GM12878 (cell line): Measurements from ENCODE around the gene PDZD2.

ENCODE experiments used
- BCL11A ChIP-seq: IDR thresholded peaks from 2 replicates; pipeline ENCODE4 v1.6.1; 2011; ENCODE audit warnings: low read depth, low read length
- EZH2 ChIP-seq: IDR thresholded peaks from 2 replicates; pipeline ENCODE4 v1.6.1; 2012; ENCODE audit warnings: low read depth, mild to moderate bottlenecking, control low read depth, inconsistent platforms, low read length, borderline replicate concordance; ENCODE audit not compliant: control insufficient read depth
- HDAC2 ChIP-seq: fragments of 200-600 bp; sonication (generic); IDR thresholded peaks from 2 replicates; pipeline ENCODE4 v1.6.1; 2017
- KDM1A ChIP-seq: fragments of 200-600 bp; sonication (generic); IDR thresholded peaks from 2 replicates; pipeline ENCODE4 v1.6.1; 2016; ENCODE audit warnings: borderline replicate concordance
- MXI1 ChIP-seq: fragments of 150-350 bp; IDR thresholded peaks from 2 replicates; pipeline ENCODE4 v1.6.1; 2011; ENCODE audit warnings: low read depth, mild to moderate bottlenecking, inconsistent platforms, low read length, improper control_type of control experiment
- POLR2AphosphoS5 ChIP-seq: IDR thresholded peaks from 2 replicates; pipeline ENCODE4 v1.6.1; 2011; ENCODE audit warnings: mild to moderate bottlenecking, low read length, inconsistent platforms
- RFX5 ChIP-seq: IDR thresholded peaks from 2 replicates; pipeline ENCODE4 v1.6.1; 2011; ENCODE audit warnings: low read depth, low read length, improper control_type of control experiment
- SREBF2 ChIP-seq: IDR thresholded peaks from 2 replicates; pipeline ENCODE4 v1.6.1; 2012; ENCODE audit warnings: mild to moderate bottlenecking, low read length
- TAF1 ChIP-seq: IDR thresholded peaks from 2 replicates; pipeline ENCODE4 v1.6.1; 2011; ENCODE audit warnings: mild to moderate bottlenecking, low read depth, low read length, borderline replicate concordance
- ZNF274 ChIP-seq: IDR thresholded peaks from one replicate; pipeline ENCODE4 v1.8.0; 2011; ENCODE audit not compliant: insufficient read length, insufficient read depth
- TF ChIP-seq, protein P1 (sequence below), 3 experiments: IDR thresholded peaks in 2 of 3; conservative IDR thresholded peaks in 1 of 3; 2 replicates each; pipeline ENCODE4 v1.5.1; 2011; ENCODE audit warnings: low read depth in 3 of 3, low read length in 3 of 3, mild to moderate bottlenecking in 3 of 3, control low read depth in 2 of 3, moderate library complexity in 2 of 3, inconsistent platforms in 1 of 3, mixed read lengths in 1 of 3; ENCODE audit not compliant: control insufficient read depth in 2 of 3, insufficient read depth in 1 of 3; ENCODE audit errors: extremely low read depth in 1 of 3
- TF ChIP-seq, protein P2 (sequence below): IDR thresholded peaks from 2 replicates; pipeline ENCODE4 v1.6.1; 2011; ENCODE audit warnings: low read depth, mild to moderate bottlenecking, low read length, moderate library complexity, borderline replicate concordance; ENCODE audit errors: extremely low read depth

DNA sequence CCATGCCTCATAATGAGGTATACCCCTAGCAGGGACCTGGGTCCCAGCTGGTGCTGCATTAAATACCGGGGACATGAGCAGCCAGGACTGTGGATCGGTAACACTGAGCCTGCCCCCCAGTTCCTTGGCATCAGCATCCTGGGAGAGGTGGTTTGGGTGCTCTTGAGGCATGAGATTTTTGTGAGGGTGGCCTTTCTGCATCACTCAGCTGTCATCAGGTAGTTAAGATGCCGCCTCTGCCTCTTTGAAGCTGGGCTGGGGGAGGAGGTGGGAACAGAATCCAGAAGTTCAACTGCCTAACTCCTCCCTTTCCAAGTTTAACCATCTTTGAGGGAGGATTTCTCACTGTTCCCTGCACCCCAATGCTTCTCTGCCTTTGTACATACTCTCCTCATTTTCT is 112.7 kb downstream of the PDZD2 start:
- TF ChIP-seq ZNF274: no peak
- TF ChIP-seq, protein P1, sequence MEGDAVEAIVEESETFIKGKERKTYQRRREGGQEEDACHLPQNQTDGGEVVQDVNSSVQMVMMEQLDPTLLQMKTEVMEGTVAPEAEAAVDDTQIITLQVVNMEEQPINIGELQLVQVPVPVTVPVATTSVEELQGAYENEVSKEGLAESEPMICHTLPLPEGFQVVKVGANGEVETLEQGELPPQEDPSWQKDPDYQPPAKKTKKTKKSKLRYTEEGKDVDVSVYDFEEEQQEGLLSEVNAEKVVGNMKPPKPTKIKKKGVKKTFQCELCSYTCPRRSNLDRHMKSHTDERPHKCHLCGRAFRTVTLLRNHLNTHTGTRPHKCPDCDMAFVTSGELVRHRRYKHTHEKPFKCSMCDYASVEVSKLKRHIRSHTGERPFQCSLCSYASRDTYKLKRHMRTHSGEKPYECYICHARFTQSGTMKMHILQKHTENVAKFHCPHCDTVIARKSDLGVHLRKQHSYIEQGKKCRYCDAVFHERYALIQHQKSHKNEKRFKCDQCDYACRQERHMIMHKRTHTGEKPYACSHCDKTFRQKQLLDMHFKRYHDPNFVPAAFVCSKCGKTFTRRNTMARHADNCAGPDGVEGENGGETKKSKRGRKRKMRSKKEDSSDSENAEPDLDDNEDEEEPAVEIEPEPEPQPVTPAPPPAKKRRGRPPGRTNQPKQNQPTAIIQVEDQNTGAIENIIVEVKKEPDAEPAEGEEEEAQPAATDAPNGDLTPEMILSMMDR (IDR thresholded peaks at IDR 0.05 in 2 of 3, conservative IDR thresholded peaks at IDR 0.05 in 1 of 3; ENCODE audit: control insufficient read depth in 2 of 3, extremely low read depth in 1 of 3, insufficient read depth in 1 of 3, low read depth in 3 of 3, low read length in 3 of 3): no peak
- no peak for TF ChIP-seq MXI1
- no peak for TF ChIP-seq EZH2
- TF ChIP-seq KDM1A: no peak
- TF ChIP-seq BCL11A: no peak
- no peak for TF ChIP-seq TAF1
- no peak for TF ChIP-seq POLR2AphosphoS5
- TF ChIP-seq SREBF2: no peak
- no peak for TF ChIP-seq RFX5
- TF ChIP-seq, protein P2, sequence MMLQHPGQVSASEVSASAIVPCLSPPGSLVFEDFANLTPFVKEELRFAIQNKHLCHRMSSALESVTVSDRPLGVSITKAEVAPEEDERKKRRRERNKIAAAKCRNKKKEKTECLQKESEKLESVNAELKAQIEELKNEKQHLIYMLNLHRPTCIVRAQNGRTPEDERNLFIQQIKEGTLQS: no peak
- no peak for TF ChIP-seq HDAC2
